HG03159 (cell line): ENCODE measurements around the gene RNF225.
A peak's percentile ranks its signal among the peaks of the same experiment; 100 is the strongest.
"Not testable (repeated sequence)": the region's sequence is repeated elsewhere in the genome, so short reads cannot be mapped to it uniquely, and the experiment has no call there.

Source experiments
- ATAC-seq: cut with Tn5 transposase; IDR thresholded peaks from one replicate; pipeline ENCODE4 v1.9.1; 2021; ENCODE audit warnings: mild to moderate bottlenecking, moderate library complexity; ENCODE audit not compliant: unreplicated experiment

RNF225 gene

GRCh38 chr19:58395220-58395978 is at the start of gene RNF225:
RNF225 (plus strand) TSS chr19:58395656; CDS start chr19:58396090, 434 bp downstream.
- ATAC-seq = no peak

GRCh38 chr19:58346961-58347929 is 48.2 kb upstream of the RNF225 start:
- peak; percentile 91 for ATAC-seq

GRCh38 chr19:58348080-58348479 is 47.4 kb upstream of the RNF225 start:
- ATAC-seq = not testable (repeated sequence)

- ATAC-seq = no peak
Measured at GRCh38 chr19:58349590-58349989, 45.9 kb upstream of the RNF225 start.

GRCh38 chr19:58350001-58350861 is 45.2 kb upstream of the RNF225 start:
- no peak for ATAC-seq

- ATAC-seq = no peak
Measured at GRCh38 chr19:58350871-58351557, 44.4 kb upstream of the RNF225 start.

GRCh38 chr19:58351558-58351878 is 43.9 kb upstream of the RNF225 start:
- ATAC-seq = no peak

GRCh38 chr19:58351990-58352755 is 43.3 kb upstream of the RNF225 start:
- no peak for ATAC-seq

- no peak for ATAC-seq
Measured at GRCh38 chr19:58352760-58353671, 42.4 kb upstream of the RNF225 start, which contains the start of gene A1BG. A1BG (minus strand) TSS chr19:58353492; CDS start chr19:58353437, 55 bp downstream.

GRCh38 chr19:58353717-58354477 is 41.6 kb upstream of the RNF225 start:
- no peak for ATAC-seq

- no peak for ATAC-seq
Measured at GRCh38 chr19:58354478-58355030, 40.9 kb upstream of the RNF225 start.

GRCh38 chr19:58355215-58355796 is 40.1 kb upstream of the RNF225 start:
- ATAC-seq = no peak

- no peak for ATAC-seq
Measured at GRCh38 chr19:58355908-58356765, 39.3 kb upstream of the RNF225 start.

- ATAC-seq = no peak
Measured at GRCh38 chr19:58356766-58357480, 38.5 kb upstream of the RNF225 start.

GRCh38 chr19:58357481-58358145 is 37.8 kb upstream of the RNF225 start:
- ATAC-seq = no peak
